ENCODE data around the gene TULP4.

Gene TULP4

DNA sequence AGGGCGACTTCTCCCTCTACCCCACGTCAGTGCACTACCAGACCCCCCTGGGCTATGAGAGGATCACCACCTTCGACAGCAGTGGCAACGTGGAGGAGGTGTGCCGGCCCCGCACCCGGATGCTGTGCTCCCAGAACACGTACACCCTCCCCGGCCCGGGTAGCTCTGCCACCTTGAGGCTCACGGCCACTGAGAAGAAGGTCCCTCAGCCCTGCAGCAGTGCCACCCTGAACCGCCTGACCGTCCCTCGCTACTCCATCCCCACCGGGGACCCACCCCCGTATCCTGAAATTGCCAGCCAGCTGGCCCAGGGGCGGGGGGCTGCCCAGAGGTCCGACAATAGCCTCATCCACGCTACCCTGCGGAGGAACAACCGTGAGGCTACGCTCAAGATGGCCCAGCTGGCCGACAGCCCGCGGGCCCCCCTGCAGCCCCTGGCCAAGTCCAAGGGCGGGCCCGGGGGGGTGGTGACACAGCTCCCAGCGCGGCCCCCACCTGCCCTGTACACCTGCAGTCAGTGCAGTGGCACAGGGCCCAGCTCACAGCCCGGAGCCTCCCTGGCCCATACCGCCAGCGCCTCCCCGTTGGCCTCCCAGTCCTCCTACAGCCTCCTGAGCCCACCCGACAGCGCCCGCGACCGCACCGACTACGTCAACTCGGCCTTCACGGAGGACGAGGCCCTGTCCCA lies 190.1 kb downstream of the TULP4 start:
- TF ChIP-seq, protein P1, sequence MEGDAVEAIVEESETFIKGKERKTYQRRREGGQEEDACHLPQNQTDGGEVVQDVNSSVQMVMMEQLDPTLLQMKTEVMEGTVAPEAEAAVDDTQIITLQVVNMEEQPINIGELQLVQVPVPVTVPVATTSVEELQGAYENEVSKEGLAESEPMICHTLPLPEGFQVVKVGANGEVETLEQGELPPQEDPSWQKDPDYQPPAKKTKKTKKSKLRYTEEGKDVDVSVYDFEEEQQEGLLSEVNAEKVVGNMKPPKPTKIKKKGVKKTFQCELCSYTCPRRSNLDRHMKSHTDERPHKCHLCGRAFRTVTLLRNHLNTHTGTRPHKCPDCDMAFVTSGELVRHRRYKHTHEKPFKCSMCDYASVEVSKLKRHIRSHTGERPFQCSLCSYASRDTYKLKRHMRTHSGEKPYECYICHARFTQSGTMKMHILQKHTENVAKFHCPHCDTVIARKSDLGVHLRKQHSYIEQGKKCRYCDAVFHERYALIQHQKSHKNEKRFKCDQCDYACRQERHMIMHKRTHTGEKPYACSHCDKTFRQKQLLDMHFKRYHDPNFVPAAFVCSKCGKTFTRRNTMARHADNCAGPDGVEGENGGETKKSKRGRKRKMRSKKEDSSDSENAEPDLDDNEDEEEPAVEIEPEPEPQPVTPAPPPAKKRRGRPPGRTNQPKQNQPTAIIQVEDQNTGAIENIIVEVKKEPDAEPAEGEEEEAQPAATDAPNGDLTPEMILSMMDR (conservative IDR thresholded peaks at IDR 0.05; ENCODE audit: low read depth) = no peak
- ChIA-PET CTCF (no interaction called here), POLR2A (ENCODE audit: low non-redundant PET) (no interaction called here)
- H3K27ac ChIP-seq = no peak overlapping the region
- no peak for DNase-seq (ENCODE audit: low spot score)

DNA sequence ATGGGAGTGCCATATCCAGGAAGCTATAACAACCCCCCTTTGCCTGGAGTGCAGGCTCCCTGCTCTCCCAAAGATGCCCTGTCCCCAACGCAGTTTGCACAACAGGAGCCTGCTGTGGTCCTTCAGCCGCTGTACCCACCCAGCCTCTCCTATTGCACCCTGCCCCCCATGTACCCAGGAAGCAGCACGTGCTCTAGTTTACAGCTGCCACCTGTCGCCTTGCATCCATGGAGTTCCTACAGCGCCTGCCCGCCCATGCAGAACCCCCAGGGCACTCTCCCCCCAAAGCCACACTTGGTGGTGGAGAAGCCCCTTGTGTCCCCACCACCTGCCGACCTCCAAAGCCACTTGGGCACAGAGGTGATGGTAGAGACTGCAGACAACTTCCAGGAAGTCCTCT lies 191.0 kb downstream of the TULP4 start:
- CTCF ChIA-PET = no interaction called here
- POLR2A ChIA-PET (ENCODE audit: low non-redundant PET) = no interaction called here
- no peak overlapping the region for H3K27ac ChIP-seq
- no peak for DNase-seq (ENCODE audit: low spot score)
- TF ChIP-seq, protein P1 (conservative IDR thresholded peaks at IDR 0.05; ENCODE audit: low read depth) = no peak

DNA sequence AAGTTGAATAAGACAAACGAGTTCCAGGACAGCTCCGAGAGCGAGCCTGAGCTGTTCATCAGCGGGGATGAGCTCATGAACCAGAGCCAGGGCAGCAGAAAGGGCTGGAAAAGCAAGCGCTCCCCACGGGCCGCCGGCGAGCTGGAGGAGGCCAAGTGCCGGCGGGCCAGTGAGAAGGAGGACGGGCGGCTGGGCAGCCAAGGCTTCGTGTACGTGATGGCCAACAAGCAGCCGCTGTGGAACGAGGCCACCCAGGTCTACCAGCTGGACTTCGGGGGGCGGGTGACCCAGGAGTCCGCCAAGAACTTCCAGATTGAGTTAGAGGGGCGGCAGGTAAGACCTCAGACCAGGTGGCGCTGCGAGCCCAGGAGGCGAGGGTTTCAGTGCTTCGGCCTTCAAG lies 191.6 kb downstream of the TULP4 start:
- CTCF ChIA-PET = no interaction called here
- TF ChIP-seq, protein P1 (conservative IDR thresholded peaks at IDR 0.05; ENCODE audit: low read depth) = no peak
- H3K27ac ChIP-seq = no peak overlapping the region
- no peak for DNase-seq (ENCODE audit: low spot score)
- POLR2A ChIA-PET (ENCODE audit: low non-redundant PET) = no interaction called here

DNA sequence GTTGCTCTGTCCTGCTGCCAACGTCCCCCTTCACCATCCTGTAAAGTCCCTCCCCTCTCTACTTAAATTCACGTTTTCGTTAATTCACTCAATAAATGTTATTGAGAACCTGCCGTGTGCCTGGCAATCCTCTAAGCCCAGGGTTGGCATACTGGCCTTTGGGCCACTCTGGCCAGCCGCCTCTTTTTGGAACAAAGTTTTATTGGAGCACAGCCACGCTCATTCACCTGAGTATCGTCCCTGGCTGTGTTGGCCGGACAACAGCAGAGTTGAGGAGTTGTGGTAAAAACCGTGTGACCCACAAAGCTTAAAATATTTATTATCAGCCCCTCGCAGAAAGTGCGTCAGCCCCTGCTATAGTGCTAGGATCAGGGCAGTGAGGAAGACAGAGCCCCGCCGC lies 192.9 kb downstream of the TULP4 start:
- POLR2A ChIA-PET (ENCODE audit: low non-redundant PET) = no interaction called here
- no peak for DNase-seq (ENCODE audit: low spot score)
- TF ChIP-seq, protein P1 (conservative IDR thresholded peaks at IDR 0.05; ENCODE audit: low read depth) = no peak
- CTCF ChIA-PET = no interaction called here
- H3K27ac ChIP-seq = no peak overlapping the region

DNA sequence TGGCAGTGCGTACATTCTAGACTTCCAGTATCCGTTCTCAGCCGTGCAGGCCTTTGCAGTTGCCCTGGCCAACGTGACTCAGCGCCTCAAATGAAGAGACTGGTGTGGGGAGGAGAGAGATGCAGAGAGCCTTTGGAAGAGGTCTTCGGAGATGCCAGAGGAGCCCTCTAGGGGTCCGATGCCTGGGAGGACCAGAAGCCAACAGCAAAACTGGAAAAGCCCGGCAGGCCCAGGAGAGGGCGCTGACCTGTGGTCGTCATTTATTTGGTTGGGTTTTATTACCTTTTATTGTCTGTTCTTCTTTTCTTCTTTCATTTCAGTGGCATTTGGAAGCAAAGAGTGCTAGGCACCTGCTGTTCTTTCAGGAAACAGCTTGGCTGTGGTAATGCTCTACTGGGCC lies 194.3 kb downstream of the TULP4 start:
- DNase-seq (ENCODE audit: low spot score) = no peak
- TF ChIP-seq, protein P1 (conservative IDR thresholded peaks at IDR 0.05; ENCODE audit: low read depth) = no peak
- ChIA-PET CTCF (no interaction called here), POLR2A (ENCODE audit: low non-redundant PET) (no interaction called here)
- no peak overlapping the region for H3K27ac ChIP-seq

DNA sequence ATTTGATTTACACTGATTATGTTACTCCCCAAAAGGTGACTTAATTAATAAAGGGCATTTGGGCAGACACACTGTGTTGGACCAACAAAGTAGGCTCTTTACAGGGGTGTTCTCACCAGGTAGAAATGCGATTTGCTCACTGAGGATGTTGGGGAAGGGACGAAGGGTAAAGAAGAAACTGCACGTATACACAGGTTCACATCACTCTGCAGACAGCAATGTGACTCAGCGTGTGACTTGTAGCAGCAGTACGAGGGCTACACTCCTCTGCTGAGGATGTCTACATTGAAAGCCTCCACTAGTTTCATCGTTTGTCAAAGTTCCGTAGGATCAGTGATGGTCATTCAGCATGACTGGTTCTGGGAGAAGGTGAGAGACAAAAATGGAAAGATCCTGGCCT lies 194.9 kb downstream of the TULP4 start:
- ChIA-PET CTCF (no interaction called here), POLR2A (ENCODE audit: low non-redundant PET) (no interaction called here)
- no peak overlapping the region for H3K27ac ChIP-seq
- TF ChIP-seq, protein P1 (conservative IDR thresholded peaks at IDR 0.05; ENCODE audit: low read depth) = no peak
- DNase-seq (ENCODE audit: low spot score) = no peak
